SW 1271 (cell line): Measurements from ENCODE around the gene SMAD3.

Source experiments
- DNase-seq, 2 experiments: peaks; one replicate each; lab custom pipeline; 2025; lab: John Stamatoyannopoulos, UW

SMAD3 gene

DNA sequence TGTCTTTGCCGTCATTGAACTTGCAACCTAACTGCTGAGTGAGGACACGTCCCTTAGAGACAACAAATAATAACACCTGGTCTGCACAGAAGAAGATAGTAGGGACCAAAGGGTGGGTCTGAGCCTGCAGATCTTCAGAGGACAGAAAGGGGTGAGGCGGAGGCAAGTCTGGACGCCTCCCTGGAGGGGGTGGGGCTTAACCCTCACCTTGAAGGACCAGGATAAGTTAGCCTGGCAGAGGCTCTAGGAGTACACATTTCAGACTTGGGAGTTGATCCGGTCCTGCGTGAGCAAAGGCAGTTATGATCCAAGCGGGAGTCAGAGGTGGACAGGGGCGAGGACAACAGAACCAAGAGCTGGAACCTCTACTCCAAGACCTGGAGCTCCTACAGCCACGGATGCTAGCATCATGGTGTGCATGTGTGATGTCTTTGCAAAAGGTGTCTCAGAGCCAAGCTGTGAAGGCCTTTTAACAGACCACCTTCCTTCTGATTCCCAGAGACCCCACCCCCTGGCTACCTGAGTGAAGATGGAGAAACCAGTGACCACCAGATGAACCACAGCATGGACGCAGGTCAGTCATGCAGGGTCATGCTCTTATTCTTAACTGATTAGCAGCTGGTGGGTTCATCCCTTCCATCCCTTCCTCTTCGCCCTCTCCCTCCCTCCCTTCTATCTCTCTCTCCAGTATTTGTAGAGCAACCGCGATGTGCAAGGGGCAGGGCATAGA lies 101.0 kb downstream of the SMAD3 start:
- DNase-seq = no peak

DNA sequence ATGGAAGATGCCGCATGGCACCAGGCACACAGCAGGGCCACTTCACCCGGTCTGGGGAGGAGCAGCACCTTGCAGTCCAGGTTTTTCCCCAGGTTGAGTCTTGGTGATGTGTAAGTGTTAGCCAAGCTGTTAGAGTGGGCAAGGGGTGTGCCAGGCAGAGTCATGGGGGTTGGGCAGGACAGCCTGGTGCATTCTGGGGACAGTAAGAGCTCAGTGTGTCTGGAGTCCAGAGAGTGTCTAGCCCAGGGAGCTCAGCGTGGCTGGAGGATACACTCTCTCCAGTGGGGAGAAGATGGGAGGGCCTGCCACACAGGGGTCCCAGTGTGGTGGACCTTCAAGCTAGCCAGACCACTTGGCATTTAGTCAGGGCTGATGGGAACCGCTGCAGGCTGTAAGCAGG lies 101.7 kb downstream of the SMAD3 start:
- no peak for DNase-seq

DNA sequence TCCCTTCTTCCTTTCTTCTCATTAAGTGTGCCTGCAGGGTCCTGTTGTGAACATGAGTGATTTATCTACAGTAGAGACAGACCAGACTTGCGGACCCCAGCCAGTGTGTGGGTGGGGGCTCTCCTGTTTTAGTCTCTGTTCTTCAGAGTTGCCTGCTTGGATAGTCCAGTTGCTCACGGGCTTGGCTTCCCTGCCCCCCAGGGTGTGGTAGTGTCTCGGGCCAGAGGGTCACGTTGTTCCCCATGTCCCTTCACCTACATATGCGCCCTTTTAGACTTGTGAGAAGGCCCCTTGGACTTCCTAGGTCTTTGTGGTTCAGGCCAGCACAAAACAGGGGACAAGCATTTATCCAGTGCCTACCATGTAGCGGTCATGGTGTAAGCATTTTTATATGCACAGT lies 103.3 kb downstream of the SMAD3 start:
- no peak for DNase-seq

DNA sequence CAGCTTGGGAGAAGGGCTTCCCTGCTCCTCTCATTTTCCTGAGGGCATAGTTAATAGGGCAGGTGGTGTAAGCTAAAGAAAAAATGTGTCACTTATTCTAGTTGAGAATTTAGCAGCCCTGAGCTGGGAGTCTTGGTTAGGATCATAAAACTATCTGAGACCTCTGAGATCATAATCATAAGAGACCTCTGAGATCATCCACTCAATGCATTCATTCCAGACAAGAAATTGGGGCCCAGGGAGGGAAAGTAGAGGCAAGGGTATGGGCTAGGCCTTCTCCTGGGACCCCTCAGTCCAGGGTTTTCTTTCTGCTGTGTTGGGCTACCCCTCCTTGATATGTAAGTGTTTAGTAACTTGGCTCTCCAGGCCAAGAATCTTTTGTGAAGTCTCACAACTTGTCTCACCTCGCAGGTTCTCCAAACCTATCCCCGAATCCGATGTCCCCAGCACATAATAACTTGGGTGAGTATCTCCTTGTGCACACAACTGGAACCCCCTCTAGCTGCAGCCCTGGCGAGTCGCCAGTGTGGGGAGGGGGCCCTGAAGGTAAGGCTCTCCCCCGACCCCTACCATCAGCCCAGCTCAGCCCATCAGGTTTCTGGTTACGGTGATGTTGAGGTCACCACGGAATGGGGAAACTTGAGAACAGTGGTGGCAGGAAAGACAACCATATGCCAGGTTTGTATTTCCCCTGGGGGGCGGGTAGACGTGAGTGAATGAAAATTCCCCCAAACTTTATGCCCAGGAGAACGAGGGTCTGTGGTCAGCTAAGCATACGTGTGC lies 104.9 kb downstream of the SMAD3 start:
- no peak for DNase-seq

DNA sequence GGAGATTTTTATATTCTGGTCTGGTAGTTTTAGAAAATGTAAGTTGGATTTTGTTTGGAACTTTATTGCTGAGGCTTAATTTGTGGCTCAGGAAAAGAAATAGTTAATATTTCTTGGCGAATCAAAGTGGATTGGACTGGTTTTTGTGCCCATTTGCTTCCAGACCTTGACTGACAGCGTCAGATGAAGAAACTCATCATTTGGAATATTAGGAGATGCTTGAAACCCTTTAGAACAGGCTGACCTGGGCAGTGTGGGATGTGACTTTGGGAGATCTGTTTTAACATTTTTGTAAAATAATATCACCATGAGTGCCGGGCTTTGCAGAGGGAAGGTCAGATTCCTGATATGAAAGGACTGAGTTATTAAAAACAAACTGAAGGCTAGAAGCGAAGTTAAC lies 106.1 kb downstream of the SMAD3 start:
- no peak for DNase-seq

DNA sequence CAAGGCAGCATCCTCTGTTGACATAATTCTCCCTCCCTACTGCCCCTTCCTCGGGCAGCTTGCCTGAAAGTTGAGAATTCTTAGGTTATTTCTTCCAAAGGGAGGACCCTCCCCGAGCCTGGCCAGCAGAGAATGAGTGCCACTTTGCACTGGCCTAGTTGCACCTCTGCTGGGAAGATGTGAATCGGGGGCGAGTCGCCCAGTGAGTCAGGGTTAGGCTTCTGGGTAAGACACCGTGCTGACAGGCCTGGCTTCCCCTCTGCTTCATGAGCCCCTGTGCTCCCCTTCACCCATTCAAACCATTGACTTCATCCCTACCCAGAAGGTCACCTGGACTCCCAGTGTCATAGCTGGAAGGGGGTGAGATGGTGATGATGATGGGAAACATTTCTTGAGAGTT lies 106.8 kb downstream of the SMAD3 start:
- DNase-seq = no peak

DNA sequence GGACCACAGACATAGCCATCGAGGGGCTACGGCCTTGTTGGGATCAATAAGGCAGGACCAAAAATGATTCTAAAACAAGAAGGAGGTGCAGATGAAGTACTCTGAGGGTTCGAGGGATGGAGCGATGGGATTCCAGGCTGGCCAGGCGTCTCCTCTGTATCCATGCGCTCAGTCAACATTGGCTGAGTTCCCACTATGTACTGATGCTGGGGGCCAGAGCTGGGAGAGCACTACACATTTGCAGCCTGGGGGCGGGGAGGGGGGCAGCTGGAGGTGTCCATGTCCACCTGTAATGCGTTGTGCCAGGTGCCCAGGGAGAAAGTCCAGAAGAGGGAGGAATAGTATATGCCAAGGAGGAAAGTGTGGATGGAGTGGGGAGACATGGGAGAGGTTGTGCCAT lies 107.6 kb downstream of the SMAD3 start:
- no peak for DNase-seq

DNA sequence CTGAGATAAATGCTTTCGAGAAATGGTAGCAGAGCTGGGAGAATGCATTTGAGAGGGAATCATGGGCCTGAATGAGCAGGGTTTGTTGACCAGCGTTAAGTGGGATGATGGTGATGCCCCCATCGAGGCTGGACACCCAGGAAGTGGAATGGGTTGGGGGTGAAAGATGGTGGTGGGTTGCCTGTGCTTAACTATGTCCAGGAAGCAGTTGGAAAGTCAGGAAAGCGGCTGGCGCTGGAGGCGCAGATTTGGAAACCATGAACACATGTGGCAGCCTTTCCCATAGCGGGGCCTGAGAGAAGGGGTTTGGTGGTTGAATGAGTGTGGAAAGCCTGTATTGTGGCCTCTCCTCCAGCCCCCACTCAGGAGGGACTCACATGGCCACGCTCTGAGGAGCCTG lies 108.4 kb downstream of the SMAD3 start:
- no peak for DNase-seq

DNA sequence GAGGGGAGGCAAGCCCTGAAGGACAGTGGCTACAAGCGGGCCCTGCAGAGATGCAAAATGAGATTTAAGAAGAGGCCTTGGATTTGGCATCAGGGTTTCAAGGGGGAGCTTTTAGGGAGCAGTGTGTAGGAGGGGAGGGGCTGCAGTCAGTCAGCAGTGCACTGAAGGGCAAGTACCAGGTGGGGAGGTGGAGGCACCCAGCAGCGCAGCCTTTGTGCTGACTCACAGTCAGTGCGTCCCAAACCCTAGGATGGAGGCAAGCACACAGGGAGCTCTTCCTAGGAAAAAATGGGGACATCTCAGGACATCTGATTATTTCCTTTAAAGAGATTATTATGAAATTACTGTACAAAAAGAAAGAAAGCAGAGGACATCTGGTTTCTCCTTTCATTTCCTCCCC lies 109.0 kb downstream of the SMAD3 start:
- DNase-seq = no peak

DNA sequence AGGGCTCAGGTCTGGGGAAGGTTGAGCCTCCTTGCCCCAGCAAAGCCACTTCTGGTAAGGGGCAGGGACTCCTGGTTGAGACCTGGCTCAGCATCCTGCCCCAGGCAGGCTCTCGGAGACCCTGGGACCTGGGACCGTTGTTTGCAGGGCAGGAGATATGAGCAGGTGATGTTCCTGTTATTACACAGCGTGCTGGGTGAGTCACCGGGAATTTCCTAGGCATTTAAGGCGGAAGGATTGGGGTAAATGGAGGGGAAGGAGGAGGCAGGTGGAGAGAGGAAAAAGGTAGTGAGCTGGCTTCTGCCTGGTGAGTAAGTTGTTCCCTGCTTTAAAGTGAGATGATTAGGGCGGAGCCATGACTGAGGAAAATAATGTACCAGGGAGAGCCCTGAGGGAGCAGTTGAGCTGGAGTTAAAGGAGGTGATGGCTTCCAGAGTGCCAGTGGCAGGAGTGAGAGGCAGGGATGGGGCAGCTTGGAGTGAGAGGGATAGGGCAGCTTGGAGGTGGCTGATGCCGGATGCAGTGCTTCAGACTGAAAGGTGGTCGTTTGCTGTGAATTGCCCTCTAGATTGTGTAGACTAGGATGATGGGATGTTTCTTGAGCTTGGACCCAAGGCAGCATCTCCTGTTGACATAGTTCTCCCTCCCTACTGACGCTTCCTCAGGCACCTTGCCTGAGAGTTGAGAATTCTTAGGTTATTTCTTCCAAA lies 109.6 kb downstream of the SMAD3 start:
- peak; percentile 55 to 74 for DNase-seq

DNA sequence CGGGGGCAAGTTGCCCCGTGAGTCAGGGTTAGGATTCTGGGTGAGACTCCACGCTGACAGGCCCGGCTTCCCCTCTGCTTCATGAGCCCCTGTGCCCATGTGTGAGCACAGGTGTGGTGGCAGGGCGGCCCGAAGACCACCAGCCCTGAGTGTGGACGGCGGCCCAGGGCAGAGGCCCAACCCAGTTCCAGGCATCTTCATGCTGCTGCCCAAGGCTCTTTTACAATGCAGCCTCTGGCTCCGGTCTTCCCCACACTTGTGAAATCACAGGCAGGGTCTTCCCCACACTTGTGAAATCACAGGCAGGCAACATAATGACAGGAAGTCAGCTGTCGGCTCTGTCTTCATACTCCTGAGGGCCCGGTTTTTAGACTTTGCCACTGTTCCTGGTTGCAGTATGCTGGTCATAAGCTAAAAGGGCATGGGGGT lies 110.3 kb downstream of the SMAD3 start:
- DNase-seq = no peak

DNA sequence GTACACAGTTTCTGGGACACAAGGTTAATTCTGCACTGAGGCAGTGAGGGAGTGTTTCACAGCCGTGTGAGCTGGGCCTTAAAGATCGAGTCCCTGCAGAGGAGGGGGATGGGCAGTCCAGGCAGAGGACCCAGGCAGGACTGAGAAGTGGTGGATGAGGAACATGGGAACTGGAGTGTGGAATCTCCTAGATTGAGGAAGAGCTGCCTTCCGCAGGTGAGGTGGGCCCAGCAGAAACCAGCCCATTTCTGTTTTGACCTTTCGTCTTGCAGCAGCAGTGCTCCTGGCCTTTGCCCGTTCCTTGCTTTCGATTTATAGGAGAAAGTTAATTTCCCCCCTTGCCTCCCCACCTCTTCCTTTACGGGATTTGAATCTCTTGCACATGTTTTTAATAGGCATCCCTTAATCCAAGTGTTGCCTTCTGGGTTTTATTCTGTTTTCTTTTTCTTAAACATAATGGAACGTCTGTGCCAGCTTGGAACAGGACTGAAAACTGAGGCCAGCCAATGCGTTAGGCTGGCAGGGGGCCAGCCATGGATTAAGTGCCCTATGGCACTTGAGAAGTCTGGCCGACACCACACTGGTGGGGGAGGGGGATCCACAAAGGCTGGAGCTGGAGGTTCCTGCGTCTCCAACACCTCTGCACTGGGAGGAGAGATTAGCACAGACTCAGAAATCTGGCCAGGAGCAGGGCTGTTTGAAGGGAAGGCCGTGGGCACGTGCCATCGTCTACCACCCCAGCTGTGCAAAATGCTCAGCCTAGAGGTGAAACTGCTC lies 111.0 kb downstream of the SMAD3 start:
- no peak for DNase-seq

DNA sequence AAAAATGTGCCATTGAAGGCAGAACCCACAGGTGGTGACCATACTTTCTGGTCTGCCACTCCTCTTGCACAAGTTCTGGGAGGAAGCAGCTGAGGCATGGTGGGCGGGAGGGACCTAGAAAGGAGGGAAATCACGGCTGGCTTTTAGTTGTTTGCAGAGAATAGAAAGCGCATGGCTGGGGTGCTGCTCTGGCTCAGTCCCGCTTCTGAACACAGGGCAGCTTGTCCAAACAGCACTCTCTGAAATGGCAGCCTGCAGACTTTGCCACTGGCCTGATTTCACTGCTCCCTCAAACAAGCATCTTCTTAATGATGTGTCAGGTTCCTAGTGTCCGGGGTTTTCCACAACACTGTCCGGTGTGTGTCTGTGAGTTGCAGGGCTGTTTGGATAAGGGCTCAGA lies 112.3 kb downstream of the SMAD3 start:
- no peak for DNase-seq

DNA sequence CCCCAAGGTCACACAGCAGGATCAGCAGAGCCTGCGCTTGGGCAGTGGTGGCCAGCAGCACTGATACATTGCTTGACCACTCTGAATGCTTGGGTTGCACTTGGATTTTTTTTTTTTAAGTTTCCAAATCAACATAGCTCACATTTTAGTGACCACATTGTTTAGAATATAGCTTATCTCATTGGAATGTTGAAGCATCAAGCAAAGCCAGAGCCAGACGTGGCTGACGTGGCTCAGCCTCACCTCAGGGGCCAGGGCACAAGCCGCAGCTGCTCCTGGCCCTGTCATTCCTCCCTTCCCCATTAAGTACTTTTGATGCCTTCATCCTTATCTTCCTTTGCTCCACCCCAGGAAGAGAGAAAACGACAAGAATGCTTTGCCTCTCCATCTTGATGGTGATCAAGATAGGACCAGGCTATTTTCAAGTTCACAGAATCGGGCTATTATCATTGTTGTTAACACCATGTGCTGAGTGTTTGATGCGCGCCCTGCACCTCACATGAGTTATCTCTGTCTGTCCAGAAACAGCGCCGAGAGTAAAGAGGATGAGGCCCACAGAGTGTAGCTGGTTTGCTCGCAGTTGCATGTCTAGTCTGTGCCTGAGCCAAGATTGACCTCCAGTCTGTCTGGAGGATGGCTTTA lies 113.3 kb downstream of the SMAD3 start:
- DNase-seq = peak; percentile 87 to 95

DNA sequence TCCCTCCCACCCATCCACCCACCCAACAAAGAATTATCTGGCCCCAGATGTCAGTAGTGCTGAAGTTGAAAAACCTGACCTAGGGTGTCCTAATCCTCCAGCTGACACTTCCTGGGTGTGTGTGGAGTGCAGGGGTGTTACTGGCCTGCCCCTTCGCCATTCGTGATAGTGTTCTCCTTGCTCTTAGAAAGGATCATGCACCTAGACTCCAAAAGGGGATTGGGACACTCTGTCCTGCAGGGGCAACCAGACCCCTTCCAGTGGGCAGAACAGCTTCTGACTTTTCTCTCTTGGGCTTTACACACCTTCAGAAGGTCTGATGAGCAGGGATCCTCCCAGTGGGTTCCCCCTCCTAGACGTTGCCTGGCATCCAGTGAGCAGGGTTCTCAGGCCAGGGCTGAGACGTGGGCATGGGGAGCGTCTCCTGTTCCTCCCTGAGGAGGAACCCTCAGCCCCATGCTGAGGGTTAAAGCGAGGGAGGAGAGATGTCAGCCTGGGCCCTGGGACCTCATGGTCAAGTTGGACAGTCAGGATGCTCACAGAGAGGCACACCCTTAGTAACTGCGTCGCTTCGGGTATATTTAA lies 114.1 kb downstream of the SMAD3 start:
- no peak for DNase-seq

DNA sequence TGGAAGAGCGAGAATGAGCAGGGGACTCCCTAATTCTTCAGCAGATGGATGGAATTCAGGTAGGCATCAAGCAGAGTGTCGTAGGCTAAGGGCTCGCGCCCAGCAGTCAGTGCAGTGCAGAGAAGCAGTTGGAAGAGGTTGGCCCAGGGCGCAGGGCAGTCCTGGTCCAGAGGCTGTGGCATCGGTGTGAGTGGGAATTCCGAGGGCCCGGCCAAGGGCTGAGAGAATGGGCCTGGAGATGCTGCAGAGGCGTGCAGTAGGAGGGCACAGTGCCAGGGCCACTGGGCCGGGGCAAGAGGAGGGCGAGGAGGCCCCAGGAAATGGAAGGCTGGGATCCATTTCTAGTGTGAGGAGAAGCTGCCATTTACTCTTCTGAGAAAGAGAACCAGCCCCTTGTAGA lies 114.6 kb downstream of the SMAD3 start:
- DNase-seq = no peak

DNA sequence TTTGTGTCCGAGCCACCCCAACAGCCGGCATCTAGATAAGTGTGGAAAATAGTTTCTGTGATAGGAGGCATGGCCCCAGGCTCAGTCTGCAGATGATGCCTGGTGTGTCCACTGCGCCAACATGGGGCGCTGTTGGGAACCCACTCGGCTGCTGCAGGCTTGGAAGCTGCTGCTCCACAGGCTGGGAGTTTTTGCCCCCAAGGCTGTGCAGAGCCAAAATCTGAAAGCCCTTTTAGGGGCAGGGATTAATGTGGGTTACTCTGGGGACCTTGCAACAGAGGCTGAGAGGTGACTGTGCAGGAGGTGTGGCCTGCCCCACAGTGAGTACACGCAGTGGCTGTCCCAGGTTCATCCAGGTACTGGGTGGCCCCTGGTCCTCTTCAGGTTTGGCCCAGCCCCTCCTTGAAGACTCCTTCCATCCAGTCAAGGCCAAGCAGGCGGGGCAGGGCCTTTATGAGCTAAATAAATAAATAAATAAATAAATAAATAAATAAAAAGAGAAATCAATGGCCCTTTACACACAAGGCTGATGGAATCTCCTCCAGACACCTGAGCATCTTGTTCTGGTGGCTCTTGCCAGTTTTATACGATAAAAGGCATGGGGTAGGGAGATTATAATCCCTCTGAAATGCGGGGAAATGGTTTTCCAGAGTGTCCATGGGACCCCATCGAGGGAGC lies 115.3 kb downstream of the SMAD3 start:
- DNase-seq = no peak

DNA sequence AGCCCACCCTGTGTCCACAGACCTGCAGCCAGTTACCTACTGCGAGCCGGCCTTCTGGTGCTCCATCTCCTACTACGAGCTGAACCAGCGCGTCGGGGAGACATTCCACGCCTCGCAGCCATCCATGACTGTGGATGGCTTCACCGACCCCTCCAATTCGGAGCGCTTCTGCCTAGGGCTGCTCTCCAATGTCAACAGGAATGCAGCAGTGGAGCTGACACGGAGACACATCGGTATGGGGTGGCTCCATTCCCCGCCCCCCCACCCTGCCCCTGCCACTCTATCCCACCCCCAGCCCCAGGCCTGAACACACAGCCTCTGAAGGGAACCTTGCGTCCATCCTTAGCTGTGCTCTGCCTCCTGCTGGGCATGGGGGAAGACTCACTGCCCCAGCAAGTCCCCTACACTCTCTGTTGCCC lies 115.8 kb downstream of the SMAD3 start:
- no peak for DNase-seq

DNA sequence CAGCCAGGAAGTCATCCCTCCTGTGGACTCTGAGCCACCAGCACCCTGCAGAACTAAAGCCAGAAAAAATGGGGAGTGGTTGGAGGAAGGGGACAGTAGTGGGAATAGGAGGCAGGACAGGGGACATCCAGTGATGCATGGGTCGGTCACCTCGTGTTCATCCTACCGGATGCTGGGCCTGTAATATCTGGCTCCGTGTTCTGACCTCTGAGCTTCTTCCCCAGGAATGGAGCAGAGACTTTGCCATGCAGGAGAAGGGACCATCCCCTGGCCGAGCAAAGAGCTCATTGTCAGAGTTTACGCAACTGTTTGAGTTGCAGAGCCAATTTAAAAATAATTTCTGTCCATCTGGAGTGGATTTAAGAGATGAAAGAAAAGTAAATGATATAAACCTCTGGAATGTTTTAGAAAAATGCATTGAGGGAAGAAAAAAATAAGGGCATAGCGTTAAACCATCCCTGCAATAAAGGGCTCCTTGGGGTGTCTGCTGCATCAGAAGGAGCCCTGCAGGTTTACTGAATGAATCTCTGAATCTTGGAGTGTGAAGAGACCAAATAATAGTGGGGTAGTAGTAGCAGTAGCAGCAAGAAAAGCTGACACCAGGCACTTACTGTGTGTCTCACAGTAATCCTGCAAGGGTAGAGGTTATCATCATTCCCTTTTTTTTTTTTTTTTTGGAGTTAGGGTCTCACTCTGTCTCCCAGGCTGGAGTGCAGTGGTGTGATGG lies 118.2 kb downstream of the SMAD3 start:
- DNase-seq = no peak
